ENCODE data around the gene TAOK1.
"Not testable (repeated sequence)": the region's sequence is repeated elsewhere in the genome, so short reads cannot be mapped to it uniquely, and the experiment has no call there.

The TAOK1 gene

DNA sequence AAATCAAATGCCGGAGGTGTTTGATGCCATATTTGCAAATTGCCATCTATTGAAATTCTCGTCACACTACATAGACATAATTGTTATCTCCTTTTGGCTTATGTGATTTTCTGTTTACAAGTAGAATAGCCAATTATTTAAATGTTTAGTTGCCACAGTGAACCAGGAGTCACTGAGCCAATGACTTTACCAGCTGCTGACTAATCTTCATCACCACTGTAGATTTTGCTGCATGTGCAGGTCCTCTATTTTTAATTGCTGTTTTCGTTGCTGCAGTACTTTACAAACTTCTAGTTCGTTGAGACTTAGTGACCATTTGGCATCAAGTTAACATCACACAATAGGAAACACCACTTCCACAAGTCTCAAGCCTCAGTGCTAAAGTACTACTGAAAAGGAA is 153.9 kb downstream of the TAOK1 start:
- no peaks in the 10 kb centered on the region for H3K79me2 ChIP-seq (ENCODE audit: control insufficient read depth, insufficient read depth, low read length, unreplicated experiment)
- H2AFZ ChIP-seq (ENCODE audit: low read length, unreplicated experiment), result no peak overlapping the region
- no peaks in the 10 kb centered on the region for H3K4me1 ChIP-seq (ENCODE audit: control insufficient read depth, insufficient read depth, low read length, unreplicated experiment)
- peaks cover 25% of the 10 kb centered on the region for H3K36me3 ChIP-seq (ENCODE audit: insufficient read depth, low read length)
- no peaks in the 10 kb centered on the region for H3K27me3 ChIP-seq (ENCODE audit: insufficient read depth, low read length)
- no peak overlapping the region for H3K27ac ChIP-seq (ENCODE audit: low read depth, low read length)
- H3K4me3 ChIP-seq (ENCODE audit: low read depth, low read length), result no peak overlapping the region

DNA sequence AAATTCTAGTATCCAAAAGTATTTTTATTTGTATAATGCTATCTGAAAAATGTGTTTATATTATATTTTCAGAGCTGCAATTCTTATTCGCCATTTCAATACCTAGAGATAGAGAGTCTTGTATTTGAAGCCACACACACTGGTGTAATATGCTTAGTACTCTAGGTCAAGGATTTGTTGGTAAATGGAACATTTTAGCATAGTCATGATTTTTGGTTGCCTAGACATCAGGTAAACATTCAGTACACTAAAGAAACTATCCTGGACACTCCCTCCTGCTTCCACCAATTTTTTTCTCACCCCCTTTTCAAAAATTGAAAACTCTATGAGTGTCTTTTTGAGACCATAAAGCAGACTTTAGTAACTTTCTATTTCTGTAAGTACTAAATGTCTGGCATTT is 155.9 kb downstream of the TAOK1 start:
- Histone ChIP-seq H3K79me2 (ENCODE audit: control insufficient read depth, insufficient read depth, low read length, unreplicated experiment) (no peaks in the 10 kb centered on the region), H3K4me3 (ENCODE audit: low read depth, low read length) (no peak overlapping the region), H3K27ac (ENCODE audit: low read depth, low read length) (no peak overlapping the region), H2AFZ (ENCODE audit: low read length, unreplicated experiment) (no peak overlapping the region), H3K27me3 (ENCODE audit: insufficient read depth, low read length) (no peaks in the 10 kb centered on the region), H3K36me3 (ENCODE audit: insufficient read depth, low read length) (peaks cover 23% of the 10 kb centered on the region), H3K4me1 (ENCODE audit: control insufficient read depth, insufficient read depth, low read length, unreplicated experiment) (no peaks in the 10 kb centered on the region)

DNA sequence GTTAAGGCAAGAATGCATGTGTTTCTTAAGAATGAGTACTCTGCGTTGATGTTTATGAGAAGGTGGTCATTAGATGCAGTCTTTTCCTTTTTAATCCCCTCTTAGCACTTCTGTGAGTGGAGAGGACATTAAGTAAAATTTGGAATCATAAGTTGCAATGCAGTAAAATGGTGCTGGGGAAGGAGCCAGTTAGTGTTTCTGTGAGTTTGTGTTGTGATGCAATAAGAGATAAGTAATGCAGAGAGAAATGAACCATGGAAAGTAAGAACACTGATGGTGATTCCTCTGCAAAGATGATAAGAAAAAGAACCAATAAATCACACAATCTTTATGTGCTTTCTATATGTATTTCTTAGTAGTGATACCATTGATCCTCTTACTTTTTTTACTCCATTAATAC is 156.7 kb downstream of the TAOK1 start:
- H3K4me1 ChIP-seq (ENCODE audit: control insufficient read depth, insufficient read depth, low read length, unreplicated experiment), result no peaks in the 10 kb centered on the region
- H3K27me3 ChIP-seq (ENCODE audit: insufficient read depth, low read length), result no peaks in the 10 kb centered on the region
- no peaks in the 10 kb centered on the region for H3K79me2 ChIP-seq (ENCODE audit: control insufficient read depth, insufficient read depth, low read length, unreplicated experiment)
- H3K36me3 ChIP-seq (ENCODE audit: insufficient read depth, low read length), result peaks cover 23% of the 10 kb centered on the region
- H3K27ac ChIP-seq (ENCODE audit: low read depth, low read length), result no peak overlapping the region
- H2AFZ ChIP-seq (ENCODE audit: low read length, unreplicated experiment), result no peak overlapping the region
- no peak overlapping the region for H3K4me3 ChIP-seq (ENCODE audit: low read depth, low read length)

DNA sequence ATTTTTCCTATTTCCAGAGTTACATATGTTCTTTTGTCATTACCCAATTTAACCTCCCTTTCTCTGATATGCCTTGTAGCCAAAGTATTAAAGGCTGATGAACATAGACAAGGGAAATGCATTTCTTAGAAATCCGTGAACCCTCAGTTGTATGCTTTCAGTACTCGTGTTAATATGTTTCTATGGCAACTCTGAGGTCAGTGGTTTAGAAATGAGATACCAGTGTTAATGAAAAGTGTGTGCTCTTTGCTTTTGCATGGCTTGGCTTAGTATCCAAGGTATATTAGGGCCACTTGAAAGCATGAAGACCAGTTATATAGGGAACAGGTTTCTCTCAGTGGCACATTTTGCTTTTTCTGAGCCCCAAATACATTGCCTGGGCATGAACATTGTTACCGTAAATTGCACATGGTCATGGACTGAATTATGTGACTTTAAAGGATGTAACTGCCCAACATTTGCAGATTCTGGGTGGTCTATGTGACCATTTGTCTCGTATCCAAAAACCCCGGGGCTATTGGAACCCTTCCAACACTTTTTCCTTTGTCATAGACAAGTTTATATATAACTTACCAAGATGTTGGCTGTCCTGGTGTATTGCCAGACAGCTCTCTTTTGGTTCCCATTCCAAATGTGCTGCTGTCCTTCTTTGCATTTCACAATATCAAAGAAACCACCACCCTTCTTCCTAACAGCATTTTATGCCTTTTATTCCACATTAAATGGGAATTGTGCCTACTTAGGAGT is 159.2 kb downstream of the TAOK1 start:
- no peak overlapping the region for H3K4me3 ChIP-seq (ENCODE audit: low read depth, low read length)
- H3K79me2 ChIP-seq (ENCODE audit: control insufficient read depth, insufficient read depth, low read length, unreplicated experiment), result no peaks in the 10 kb centered on the region
- H3K4me1 ChIP-seq (ENCODE audit: control insufficient read depth, insufficient read depth, low read length, unreplicated experiment), result no peaks in the 10 kb centered on the region
- 0 out of 2 replicates have a peak, but pooled peaks cover 4% of the 10 kb centered on the region for H3K36me3 ChIP-seq (ENCODE audit: insufficient read depth, low read length)
- no peak overlapping the region for H3K27ac ChIP-seq (ENCODE audit: low read depth, low read length)
- H3K27me3 ChIP-seq (ENCODE audit: insufficient read depth, low read length), result no peaks in the 10 kb centered on the region
- H2AFZ ChIP-seq (ENCODE audit: low read length, unreplicated experiment), result no peak overlapping the region

DNA sequence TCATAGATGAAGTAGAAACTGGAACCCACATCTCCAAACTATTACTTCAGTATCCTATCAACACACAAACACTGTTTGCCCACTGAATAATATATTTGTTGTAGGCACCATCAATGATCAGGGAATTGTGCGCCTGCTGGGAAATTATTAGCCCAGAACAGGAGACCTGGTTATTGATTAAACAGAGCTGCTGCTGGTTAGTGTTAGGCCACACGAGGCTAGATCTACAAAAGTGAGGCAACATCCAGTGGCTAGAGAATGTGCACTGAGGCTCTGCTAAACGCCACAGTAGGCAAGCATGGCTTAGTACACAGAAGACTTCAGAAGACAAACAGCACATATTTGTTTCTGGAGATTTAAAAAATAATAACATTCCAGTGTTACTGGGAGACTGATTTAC is 165.7 kb downstream of the TAOK1 start:
- Histone ChIP-seq H3K4me1 (ENCODE audit: control insufficient read depth, insufficient read depth, low read length, unreplicated experiment) (peaks cover 8% of the 10 kb centered on the region), H3K79me2 (ENCODE audit: control insufficient read depth, insufficient read depth, low read length, unreplicated experiment) (no peaks in the 10 kb centered on the region), H3K27ac (ENCODE audit: low read depth, low read length) (no peak overlapping the region), H3K36me3 (ENCODE audit: insufficient read depth, low read length) (no peaks in the 10 kb centered on the region), H3K27me3 (ENCODE audit: insufficient read depth, low read length) (no peaks in the 10 kb centered on the region), H3K4me3 (ENCODE audit: low read depth, low read length) (no peak overlapping the region), H2AFZ (ENCODE audit: low read length, unreplicated experiment) (no peak overlapping the region)

DNA sequence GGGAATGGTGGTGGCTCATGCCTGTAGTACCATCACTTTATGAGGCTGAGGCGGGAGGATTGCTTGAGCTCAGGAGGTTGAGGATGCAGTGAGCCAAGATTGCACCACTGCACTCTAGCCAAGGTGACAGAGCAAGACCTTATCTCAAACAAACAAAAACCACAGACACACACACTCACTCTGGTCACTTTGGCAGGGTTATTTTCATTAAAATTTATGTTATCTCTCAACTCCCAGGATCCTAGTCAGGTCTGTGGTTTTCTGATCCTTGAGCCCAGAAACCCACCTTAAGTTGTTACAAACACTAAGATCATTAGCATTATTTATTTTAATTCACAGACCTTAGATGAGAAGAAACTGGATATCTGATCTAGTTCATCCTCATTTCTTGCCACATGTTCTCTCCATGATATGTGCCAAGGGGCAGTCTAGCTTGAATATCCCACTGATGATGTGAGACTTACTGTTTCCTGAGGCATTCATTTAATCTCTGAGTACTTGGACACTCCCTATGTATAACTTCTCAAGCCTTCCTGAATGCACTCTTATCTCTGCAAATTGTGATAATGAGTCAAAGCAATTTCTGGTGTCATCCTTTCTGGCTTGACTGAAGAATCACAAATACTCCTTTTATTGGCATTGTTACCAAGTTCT is 167.0 kb downstream of the TAOK1 start:
- H3K79me2 ChIP-seq (ENCODE audit: control insufficient read depth, insufficient read depth, low read length, unreplicated experiment), result no peaks in the 10 kb centered on the region
- H3K4me1 ChIP-seq (ENCODE audit: control insufficient read depth, insufficient read depth, low read length, unreplicated experiment), result peaks cover 8% of the 10 kb centered on the region
- H3K36me3 ChIP-seq (ENCODE audit: insufficient read depth, low read length), result no peaks in the 10 kb centered on the region
- no peak overlapping the region for H3K4me3 ChIP-seq (ENCODE audit: low read depth, low read length)
- H3K27ac ChIP-seq (ENCODE audit: low read depth, low read length), result no peak overlapping the region
- H3K27me3 ChIP-seq (ENCODE audit: insufficient read depth, low read length), result no peaks in the 10 kb centered on the region
- H2AFZ ChIP-seq (ENCODE audit: low read length, unreplicated experiment), result no peak overlapping the region

DNA sequence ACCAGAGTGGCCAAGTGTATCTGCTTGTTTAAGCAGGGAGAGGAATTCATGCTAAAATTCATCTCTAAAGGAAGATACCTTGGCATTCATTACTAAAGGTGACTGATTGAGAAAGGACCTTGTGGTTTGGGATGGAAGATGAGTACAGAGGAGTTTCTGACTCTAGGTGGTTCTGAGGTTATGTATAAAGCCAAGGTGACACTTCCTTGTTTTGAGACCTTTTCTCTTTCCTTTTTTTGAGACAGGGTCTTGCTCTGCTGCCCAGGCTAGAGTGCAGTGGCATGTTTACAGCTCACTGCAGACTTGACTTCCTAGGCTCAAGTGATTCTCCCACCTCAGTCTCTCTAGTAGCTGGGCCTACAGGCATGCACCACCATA is 167.6 kb downstream of the TAOK1 start:
- no peaks in the 10 kb centered on the region for H3K79me2 ChIP-seq (ENCODE audit: control insufficient read depth, insufficient read depth, low read length, unreplicated experiment)
- no peaks in the 10 kb centered on the region for H3K27me3 ChIP-seq (ENCODE audit: insufficient read depth, low read length)
- no peak overlapping the region for H3K4me3 ChIP-seq (ENCODE audit: low read depth, low read length)
- peaks cover 8% of the 10 kb centered on the region for H3K4me1 ChIP-seq (ENCODE audit: control insufficient read depth, insufficient read depth, low read length, unreplicated experiment)
- no peak overlapping the region for H2AFZ ChIP-seq (ENCODE audit: low read length, unreplicated experiment)
- H3K27ac ChIP-seq (ENCODE audit: low read depth, low read length), result no peak overlapping the region
- no peaks in the 10 kb centered on the region for H3K36me3 ChIP-seq (ENCODE audit: insufficient read depth, low read length)

DNA sequence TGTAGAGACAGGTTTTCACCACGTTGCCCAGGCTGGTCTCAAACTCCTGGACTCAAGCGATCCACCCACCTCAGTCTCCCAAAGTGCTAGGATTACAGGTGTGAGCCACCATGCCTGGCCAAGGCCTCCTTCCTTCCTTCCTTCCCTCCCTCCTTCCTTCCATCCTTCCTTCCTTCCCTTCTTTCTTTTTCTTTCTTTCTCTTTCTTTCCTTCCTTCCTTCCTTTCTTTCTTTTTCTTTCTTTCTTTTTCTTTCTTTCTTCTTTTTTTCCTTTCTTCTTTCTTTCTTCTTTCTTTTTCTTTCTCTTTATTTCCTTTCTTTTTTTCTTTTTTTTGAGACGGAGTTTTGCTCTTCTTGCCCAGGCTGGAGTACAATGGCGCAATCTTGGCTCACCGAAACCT is 168.0 kb downstream of the TAOK1 start:
- H3K27ac ChIP-seq (ENCODE audit: low read depth, low read length); H2AFZ ChIP-seq (ENCODE audit: low read length, unreplicated experiment); H3K79me2 ChIP-seq (ENCODE audit: control insufficient read depth, insufficient read depth, low read length, unreplicated experiment); H3K4me1 ChIP-seq (ENCODE audit: control insufficient read depth, insufficient read depth, low read length, unreplicated experiment); H3K4me3 ChIP-seq (ENCODE audit: low read depth, low read length); H3K36me3 ChIP-seq (ENCODE audit: insufficient read depth, low read length); H3K27me3 ChIP-seq (ENCODE audit: insufficient read depth, low read length): not testable (repeated sequence)

DNA sequence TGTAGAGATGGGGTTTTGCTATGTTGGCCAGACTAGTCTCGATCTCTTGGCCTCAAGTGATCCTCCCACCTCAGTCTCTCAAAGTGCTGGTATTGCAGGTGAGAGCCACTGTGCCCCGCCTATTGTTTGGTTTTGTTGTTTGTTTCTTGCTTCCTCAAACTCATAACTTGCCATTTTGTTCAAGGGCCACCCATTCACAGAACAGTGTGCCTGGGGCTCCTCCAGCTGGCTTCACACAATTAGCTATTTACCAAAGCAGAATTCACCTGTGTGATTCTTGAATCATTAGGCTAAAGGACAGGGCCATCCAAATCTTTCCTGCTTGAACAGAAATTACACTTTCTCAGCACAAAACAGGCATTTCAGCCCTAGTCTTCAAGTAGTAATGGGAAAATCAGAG is 169.5 kb downstream of the TAOK1 start:
- H3K36me3 ChIP-seq (ENCODE audit: insufficient read depth, low read length), result no peaks in the 10 kb centered on the region
- H3K4me3 ChIP-seq (ENCODE audit: low read depth, low read length), result no peak overlapping the region
- peaks cover 8% of the 10 kb centered on the region for H3K4me1 ChIP-seq (ENCODE audit: control insufficient read depth, insufficient read depth, low read length, unreplicated experiment)
- no peak overlapping the region for H2AFZ ChIP-seq (ENCODE audit: low read length, unreplicated experiment)
- no peak overlapping the region for H3K27ac ChIP-seq (ENCODE audit: low read depth, low read length)
- no peaks in the 10 kb centered on the region for H3K27me3 ChIP-seq (ENCODE audit: insufficient read depth, low read length)
- no peaks in the 10 kb centered on the region for H3K79me2 ChIP-seq (ENCODE audit: control insufficient read depth, insufficient read depth, low read length, unreplicated experiment)

DNA sequence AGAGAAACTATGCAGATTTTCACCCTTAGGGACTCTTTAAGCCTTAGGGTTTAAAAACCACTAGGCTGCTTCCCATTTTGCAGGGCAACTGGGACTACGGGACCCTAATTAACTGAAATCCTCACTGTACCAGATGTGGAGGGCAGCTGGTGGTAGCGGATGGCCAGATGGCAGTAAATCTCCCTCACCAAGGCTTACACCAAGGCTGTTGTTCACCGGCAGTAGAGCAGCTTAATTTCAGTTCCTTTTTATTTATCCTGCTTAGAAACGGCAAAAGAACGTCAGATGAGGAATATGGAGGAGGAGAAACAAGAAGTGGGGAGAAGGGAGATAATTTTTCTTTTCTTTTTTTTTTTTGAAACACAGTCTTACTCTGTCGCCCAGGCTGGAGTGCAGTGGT is 170.2 kb downstream of the TAOK1 start:
- H2AFZ ChIP-seq (ENCODE audit: low read length, unreplicated experiment), result no peak overlapping the region
- peaks cover 8% of the 10 kb centered on the region for H3K4me1 ChIP-seq (ENCODE audit: control insufficient read depth, insufficient read depth, low read length, unreplicated experiment)
- H3K27ac ChIP-seq (ENCODE audit: low read depth, low read length), result no peak overlapping the region
- H3K27me3 ChIP-seq (ENCODE audit: insufficient read depth, low read length), result no peaks in the 10 kb centered on the region
- H3K36me3 ChIP-seq (ENCODE audit: insufficient read depth, low read length), result no peaks in the 10 kb centered on the region
- no peaks in the 10 kb centered on the region for H3K79me2 ChIP-seq (ENCODE audit: control insufficient read depth, insufficient read depth, low read length, unreplicated experiment)
- H3K4me3 ChIP-seq (ENCODE audit: low read depth, low read length), result no peak overlapping the region
